ENCODE data around the gene SLC22A13. TPM values are rescaled to one million over a fixed set of nuclear protein-coding genes. Genes with fewer than 3 reads are reported as not detected.

Gene SLC22A13
- total RNA-seq, 4 donors from 2014 or later: 0.16 to 1.3 (median 0.69) TPM

- WGBS, 2 donors (ENCODE audit: low coverage in 1 of 2): 86 to 88% methylated on average over 1 to 4 of the region's 4 CpGs
- H3K4me1 ChIP-seq: peaks cover 0 to 13% (median 0%) of the 10 kb centered on the region in 3 donors
- no peaks in the 10 kb centered on the region for H3K9me3 ChIP-seq
- no peak overlapping the region for H3K27ac ChIP-seq
- no peak overlapping the region for H3K4me3 ChIP-seq
- TF ChIP-seq EP300 (IDR thresholded peaks at IDR 0.05) (no peak), CTCF (IDR thresholded peaks at IDR 0.05) (no peak)
- H3K27me3 ChIP-seq: no peaks in the 10 kb centered on the region
- H3K36me3 ChIP-seq: peaks cover 0 to 91% of the 10 kb centered on the region in 2 donors
- no peak for ATAC-seq
Observed at GRCh38 chr3:38251197-38251596, 14.4 kb upstream of the SLC22A13 start.

GRCh38 chr3:38253704-38254103 is 11.9 kb upstream of the SLC22A13 start:
- no peak overlapping the region for H3K27ac ChIP-seq
- H3K4me1 ChIP-seq: no peaks in the 10 kb centered on the region
- no peaks in the 10 kb centered on the region for H3K9me3 ChIP-seq
- ATAC-seq: no peak
- no peaks in the 10 kb centered on the region for H3K27me3 ChIP-seq
- 84% methylated on average over 3 to 4 of the region's 4 CpGs for WGBS, 2 donors (ENCODE audit: low coverage in 1 of 2)
- peaks cover 0 to 73% of the 10 kb centered on the region in 2 donors for H3K36me3 ChIP-seq
- no peak for TF ChIP-seq POLR2AphosphoS5 (IDR thresholded peaks at IDR 0.05)
- TF ChIP-seq EP300 (IDR thresholded peaks at IDR 0.05): no peak
- TF ChIP-seq CTCF (IDR thresholded peaks at IDR 0.05): no peak
- no peak for TF ChIP-seq POLR2A (IDR thresholded peaks at IDR 0.05)
- H3K4me3 ChIP-seq: no peak overlapping the region

GRCh38 chr3:38254872-38255271 is 10.7 kb upstream of the SLC22A13 start:
- no peak overlapping the region for H3K4me3 ChIP-seq
- H3K9me3 ChIP-seq: no peaks in the 10 kb centered on the region
- no peaks in the 10 kb centered on the region for H3K27me3 ChIP-seq
- peaks cover 0 to 61% of the 10 kb centered on the region in 2 donors for H3K36me3 ChIP-seq
- H3K4me1 ChIP-seq: no peaks in the 10 kb centered on the region
- WGBS, 2 donors (ENCODE audit: low coverage in 1 of 2): 88 to 89% methylated on average over 2 of the region's 2 CpGs
- TF ChIP-seq POLR2AphosphoS5 (IDR thresholded peaks at IDR 0.05): no peak
- no peak for TF ChIP-seq EP300 (IDR thresholded peaks at IDR 0.05)
- no peak for TF ChIP-seq POLR2A (IDR thresholded peaks at IDR 0.05)
- no peak for TF ChIP-seq CTCF (IDR thresholded peaks at IDR 0.05)
- no peak for ATAC-seq
- H3K27ac ChIP-seq: no peak overlapping the region

- TF ChIP-seq POLR2AphosphoS5 (IDR thresholded peaks at IDR 0.05): no peak
- TF ChIP-seq CTCF (IDR thresholded peaks at IDR 0.05): no peak
- no peak for TF ChIP-seq POLR2A (IDR thresholded peaks at IDR 0.05)
- TF ChIP-seq EP300 (IDR thresholded peaks at IDR 0.05): no peak
- 42 to 50% methylated on average over 1 of the region's 1 CpG for WGBS, 2 donors (ENCODE audit: low coverage in 1 of 2)
- peaks cover 0 to 54% of the 10 kb centered on the region in 2 donors for H3K36me3 ChIP-seq
- no peaks in the 10 kb centered on the region for H3K27me3 ChIP-seq
- no peak overlapping the region for H3K4me3 ChIP-seq
- no peaks in the 10 kb centered on the region for H3K4me1 ChIP-seq
- H3K9me3 ChIP-seq: no peaks in the 10 kb centered on the region
- ATAC-seq: no peak
- H3K27ac ChIP-seq: no peak overlapping the region
Observed at GRCh38 chr3:38255627-38256026, 10.0 kb upstream of the SLC22A13 start.

GRCh38 chr3:38257583-38257982 is 8.0 kb upstream of the SLC22A13 start:
- H3K36me3 ChIP-seq: peaks cover 0 to 40% of the 10 kb centered on the region in 2 donors
- 73 to 75% methylated on average over 1 of the region's 1 CpG for WGBS, 2 donors (ENCODE audit: low coverage in 1 of 2)
- H3K27ac ChIP-seq: no peak overlapping the region
- TF ChIP-seq EP300 (IDR thresholded peaks at IDR 0.05) (no peak), CTCF (IDR thresholded peaks at IDR 0.05) (no peak), POLR2AphosphoS5 (IDR thresholded peaks at IDR 0.05) (no peak), POLR2A (IDR thresholded peaks at IDR 0.05) (no peak)
- ATAC-seq: no peak
- no peaks in the 10 kb centered on the region for H3K27me3 ChIP-seq
- H3K4me3 ChIP-seq: no peak overlapping the region
- H3K4me1 ChIP-seq: no peaks in the 10 kb centered on the region
- H3K9me3 ChIP-seq: no peaks in the 10 kb centered on the region
